Right forelimb (tissue), 1 donor: Measurements from ENCODE around the gene DCDC1.

Experiments used
- DNase-seq: peaks from one replicate; pipeline ENCODE4 v3.0.0-alpha.2; 2018

Gene DCDC1

DNA sequence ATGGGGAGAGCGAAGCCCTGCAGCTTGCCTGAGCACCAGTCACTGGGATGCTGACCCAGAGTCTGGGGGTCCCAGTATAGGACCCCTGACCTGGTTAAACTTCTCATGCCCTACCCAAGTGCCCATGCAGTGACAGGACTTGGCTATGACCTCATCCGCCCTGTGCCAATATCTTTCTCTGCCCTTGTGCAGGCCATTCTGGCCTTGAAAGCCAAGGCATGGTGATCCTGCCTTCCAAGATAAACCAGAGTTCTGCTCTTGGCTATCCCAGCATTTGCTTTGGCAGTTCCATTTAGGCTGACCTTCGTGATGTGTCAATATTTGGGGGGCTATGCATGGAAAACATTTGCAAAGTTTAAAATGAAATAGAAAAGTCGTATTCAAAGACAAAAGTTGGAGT, 542.6 kb downstream of the DCDC1 start:
- DNase-seq: no peak

DNA sequence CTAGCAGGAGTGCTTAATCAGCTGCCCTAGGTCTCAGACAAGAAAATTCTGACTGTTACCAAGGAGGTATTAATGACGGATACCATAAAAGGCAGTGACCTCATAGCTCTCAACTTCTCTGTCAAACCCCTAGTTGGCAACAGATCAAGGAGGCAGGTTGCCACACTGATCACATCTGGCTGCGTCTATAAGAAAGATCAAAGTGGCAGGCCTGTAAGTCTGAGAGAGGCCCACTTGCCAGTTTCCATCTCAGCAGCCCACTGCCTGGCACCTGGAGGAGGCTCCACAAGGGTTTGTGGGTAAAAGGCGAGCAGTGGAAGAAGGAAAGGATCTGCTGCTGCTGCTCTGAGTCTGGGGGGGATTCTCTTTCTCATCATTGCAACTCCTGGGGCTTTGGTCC, 543.8 kb downstream of the DCDC1 start:
- DNase-seq: no peak

- no peak for DNase-seq
Observed at GRCh38 chr11:30823119-30823518, 546.4 kb downstream of the DCDC1 start.

GRCh38 chr11:30821438-30821965, 548.0 kb downstream of the DCDC1 start:
- no peak for DNase-seq

GRCh38 chr11:30818721-30819120, 550.8 kb downstream of the DCDC1 start:
- no peak for DNase-seq

- DNase-seq: no peak
Observed at GRCh38 chr11:30816959-30817880, 552.3 kb downstream of the DCDC1 start.

GRCh38 chr11:30815619-30816018, 553.9 kb downstream of the DCDC1 start:
- DNase-seq: no peak

GRCh38 chr11:30814737-30815136, 554.8 kb downstream of the DCDC1 start:
- no peak for DNase-seq
